GM19240 (cell line): ENCODE results near the gene NMRAL1.

Experiments
- DNase-seq: peaks from one replicate; pipeline ENCODE4 v3.0.0; 2011; ENCODE audit warnings: low spot score; ENCODE audit not compliant: insufficient read length

NMRAL1 gene

GRCh38 chr16:4467916-4468315 lies 6.5 kb downstream of the NMRAL1 start:
- DNase-seq, result no peak

DNA sequence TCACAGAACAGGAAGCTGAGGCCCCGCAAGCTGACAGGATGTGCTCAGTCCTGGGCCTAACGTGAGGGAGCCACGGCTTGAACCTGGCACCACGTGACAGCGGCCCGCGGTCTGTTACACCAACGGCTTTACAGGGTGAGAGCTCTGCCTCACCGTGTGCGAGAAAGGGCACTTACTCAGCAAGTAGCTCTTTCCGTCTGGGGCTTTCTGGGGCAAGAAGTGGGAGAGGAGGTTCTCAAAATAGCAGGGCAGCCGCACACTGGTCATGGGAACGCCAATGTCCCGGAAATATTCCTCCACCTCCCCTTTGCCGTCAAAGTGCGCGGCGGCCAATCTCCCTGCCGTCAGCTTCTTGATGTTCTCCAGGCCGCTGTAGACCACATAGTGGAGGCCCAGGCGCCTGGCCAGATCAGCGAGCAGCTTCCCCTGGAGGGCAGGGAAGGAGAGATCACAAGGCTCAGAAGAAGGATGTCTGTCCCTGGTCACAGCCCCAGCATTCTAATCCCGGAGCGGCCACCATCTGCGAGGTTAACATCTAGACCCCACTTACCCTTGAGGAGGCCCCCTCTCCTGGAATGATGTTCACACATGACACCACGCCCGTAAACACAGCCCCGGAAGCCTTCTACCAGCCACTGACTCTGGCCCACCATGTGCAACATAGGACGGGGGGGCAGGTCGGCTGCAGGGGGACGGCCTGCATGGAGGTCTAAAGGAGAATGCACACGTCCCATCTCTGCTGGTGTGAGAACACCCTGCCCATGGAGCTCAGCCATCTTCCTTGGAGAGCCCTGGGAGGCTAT lies 8.2 kb downstream of the NMRAL1 start:
- DNase-seq, result no peak

GRCh38 chr16:4463522-4464163 lies 10.8 kb downstream of the NMRAL1 start:
- DNase-seq, result no peak

- no peak for DNase-seq
Measured at GRCh38 chr16:4461250-4462085, 13.0 kb downstream of the NMRAL1 start.

GRCh38 chr16:4460936-4461249 lies 13.5 kb downstream of the NMRAL1 start:
- no peak for DNase-seq

GRCh38 chr16:4455951-4456350 lies 18.5 kb downstream of the NMRAL1 start:
- no peak for DNase-seq

- DNase-seq, result no peak
Measured at GRCh38 chr16:4455081-4455480, 19.3 kb downstream of the NMRAL1 start.

DNA sequence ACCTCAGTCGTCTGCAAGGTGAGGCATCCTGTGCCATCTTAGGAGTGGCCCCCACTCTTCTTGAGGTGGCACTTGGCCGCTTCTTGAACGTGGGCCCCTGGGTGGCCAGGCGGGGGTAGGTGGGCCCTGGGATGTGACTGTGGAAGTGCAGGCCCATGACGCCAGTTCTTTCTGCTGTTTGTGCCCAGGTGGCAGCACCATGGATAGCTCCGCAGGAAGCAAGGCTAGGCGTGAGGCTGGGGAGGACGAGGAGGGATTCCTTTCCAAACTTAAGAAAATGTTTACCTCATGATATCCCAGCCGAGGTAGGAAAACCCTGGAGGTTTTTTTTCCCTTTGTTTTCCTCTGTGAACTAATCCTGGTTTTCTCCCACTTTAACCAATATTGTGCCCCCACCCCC lies 19.8 kb downstream of the NMRAL1 start:
- no peak for DNase-seq

- DNase-seq, result no peak
Measured at GRCh38 chr16:4452674-4453073, 21.8 kb downstream of the NMRAL1 start.

DNA sequence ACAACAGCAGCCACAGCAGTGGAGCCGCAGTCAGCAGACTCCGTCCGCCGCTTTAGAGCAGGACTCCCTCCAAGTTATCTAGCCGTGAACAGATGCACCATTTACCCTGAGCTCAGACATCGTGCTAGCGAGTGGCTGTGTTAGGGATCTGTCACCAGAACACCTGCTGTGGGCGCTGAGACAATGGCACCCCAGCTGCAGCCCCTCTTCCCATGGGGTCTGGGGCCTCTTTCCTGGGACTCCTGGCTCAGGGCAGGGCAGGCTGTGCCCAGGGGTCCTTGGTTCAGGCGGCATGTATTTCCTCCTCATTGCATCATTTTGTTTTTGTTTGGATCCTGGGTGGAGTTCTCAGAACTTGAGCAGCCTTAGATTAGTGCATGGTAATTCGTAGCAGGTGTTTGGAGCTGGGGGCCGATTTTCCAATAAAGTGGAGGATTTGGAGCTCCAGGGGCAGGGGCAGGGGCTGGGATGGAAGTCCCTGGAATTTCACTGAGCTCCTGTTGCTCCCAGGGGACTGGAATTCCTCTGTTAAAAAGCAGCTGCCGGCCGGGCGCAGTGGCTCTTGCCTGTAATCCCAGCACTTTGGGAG lies 23.4 kb downstream of the NMRAL1 start:
- no peak for DNase-seq

DNA sequence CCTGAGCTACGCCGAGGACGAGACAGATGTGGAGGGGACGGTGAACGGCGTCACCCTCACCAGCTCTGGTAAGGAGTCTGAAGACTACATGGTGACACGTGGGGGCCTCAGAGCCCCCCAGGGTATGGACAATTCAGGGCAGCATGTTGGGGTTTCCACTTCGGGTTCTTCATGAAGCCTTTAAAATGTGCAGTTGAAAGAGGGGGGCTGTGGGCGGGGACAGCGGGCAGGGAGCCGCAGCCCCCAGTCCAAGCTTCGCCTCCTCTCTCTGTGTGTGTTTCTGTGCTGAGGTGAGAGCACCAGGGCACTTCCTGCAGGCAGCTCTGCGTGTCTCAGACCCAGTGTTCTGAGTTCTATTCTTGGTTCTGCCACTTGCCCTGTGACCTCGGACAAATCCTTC lies 24.0 kb downstream of the NMRAL1 start:
- DNase-seq, result no peak

- no peak for DNase-seq
Measured at GRCh38 chr16:4443986-4444385, 30.4 kb downstream of the NMRAL1 start.

DNA sequence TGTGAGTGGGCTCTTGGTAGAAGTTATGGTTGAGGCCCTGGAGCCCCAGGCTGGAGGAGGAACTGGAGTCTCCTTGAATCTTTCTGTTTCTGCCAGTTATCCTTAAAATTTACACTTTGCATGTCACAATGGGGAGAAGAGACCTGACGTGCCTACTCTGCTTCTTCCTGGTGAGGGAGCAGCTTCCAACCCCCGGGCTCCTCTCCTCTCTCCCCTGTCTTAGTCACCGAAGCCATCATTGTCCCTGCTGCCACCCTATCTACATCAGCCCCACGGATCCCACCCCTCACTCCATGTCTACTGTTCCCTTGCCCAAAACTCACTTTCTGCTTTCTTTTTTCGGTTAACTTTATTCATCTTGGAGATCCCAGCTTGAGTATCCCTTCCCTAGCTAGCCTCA lies 31.2 kb downstream of the NMRAL1 start:
- DNase-seq, result no peak

DNA sequence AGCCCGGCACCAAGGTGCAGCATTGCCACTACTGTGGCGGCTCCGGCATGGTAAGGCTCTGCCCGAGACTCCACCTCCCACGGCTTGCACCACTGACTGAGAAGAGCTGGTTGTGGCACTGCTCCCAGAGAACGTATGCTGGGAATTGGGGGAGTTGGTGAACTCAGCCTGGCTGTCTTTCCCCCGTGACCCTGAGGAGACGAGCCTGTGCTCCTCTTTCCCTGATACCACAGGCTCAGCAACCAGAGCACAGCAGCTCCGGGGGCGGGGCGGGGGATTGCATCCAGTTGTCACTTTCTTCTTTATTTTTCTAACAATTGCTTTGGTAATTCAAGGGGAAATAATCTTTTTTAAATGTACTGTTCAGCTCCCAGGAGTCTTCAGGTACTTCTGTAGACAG lies 32.1 kb downstream of the NMRAL1 start:
- no peak for DNase-seq

DNA sequence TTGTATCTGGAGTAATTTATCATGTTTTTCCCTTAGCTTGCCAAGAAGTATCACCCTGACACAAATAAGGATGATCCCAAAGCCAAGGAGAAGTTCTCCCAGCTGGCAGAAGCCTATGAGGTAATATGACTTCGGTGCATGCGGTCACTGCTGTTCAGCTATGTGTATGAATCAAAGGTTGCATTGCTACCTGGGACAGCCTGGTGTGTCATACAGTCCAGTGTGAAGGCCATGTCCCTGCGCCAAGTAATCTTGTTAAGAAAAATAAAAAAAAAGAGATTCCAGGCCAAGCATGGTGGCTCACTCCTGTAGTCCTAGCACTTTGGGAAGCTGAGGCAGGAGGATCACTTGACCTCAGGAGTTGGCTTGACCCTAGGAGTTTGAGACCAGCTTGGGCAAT lies 37.1 kb downstream of the NMRAL1 start:
- no peak for DNase-seq

GRCh38 chr16:4435337-4436067 lies 38.9 kb downstream of the NMRAL1 start:
- DNase-seq, result no peak

DNA sequence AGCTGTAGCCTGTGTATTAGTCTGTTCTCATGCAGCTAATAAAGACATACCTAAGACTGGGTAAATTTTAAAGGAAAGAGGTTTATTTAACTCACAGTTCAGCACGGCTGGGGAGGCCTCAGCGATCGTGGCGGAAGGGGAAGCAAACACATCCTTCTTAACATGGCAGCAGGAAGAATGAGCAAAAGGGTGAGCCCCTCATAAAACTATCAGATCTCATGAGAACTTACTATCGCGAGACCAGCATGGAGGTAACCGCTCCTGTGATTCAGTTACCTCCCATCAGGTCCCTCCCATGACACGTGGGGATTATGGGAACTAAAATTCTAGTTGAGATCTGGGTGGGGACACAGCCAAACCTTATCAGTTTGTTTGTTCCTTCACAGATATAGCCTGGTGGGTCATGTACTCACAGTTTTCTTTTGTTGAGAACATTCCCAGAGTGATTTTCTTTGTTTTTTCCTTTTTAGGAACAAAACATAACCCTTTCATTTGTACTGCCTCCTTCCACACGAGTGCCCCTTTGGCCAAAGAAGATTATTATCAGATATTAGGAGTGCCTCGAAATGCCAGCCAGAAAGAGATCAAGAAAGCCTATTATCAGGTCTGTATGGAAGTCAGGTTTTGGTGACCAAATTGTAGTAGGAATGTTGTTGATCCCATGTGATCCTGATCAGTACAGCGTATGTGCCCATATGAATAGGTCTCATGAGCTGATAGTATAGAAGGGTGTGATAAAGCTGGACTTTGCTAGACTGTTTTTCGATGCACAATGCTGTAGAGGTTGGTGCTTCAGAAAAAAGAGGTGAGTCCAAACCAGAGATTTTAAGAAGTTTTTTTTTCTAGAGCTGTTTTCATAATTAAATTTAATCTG lies 40.3 kb downstream of the NMRAL1 start:
- no peak for DNase-seq

- no peak for DNase-seq
Measured at GRCh38 chr16:4433228-4433627, 41.2 kb downstream of the NMRAL1 start.

DNA sequence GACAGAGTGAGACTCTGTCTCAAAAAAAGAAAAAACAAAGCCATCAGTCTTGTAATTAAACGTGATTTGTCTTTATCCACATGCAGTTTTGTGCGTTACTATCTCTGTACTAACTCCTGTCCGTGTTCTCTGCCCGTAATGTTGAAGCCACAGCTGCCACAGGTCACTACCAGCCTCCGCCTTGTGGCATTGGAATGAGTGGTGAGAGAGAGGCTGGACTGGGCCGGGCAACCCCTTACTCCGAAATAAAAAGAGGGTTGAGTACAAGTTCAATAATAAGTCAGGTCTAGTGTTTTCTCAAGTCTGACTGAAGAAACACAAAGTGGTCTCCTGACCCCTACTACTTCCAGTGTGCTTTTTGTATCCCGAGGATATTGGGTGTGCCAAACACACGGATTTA lies 43.4 kb downstream of the NMRAL1 start:
- no peak for DNase-seq

DNA sequence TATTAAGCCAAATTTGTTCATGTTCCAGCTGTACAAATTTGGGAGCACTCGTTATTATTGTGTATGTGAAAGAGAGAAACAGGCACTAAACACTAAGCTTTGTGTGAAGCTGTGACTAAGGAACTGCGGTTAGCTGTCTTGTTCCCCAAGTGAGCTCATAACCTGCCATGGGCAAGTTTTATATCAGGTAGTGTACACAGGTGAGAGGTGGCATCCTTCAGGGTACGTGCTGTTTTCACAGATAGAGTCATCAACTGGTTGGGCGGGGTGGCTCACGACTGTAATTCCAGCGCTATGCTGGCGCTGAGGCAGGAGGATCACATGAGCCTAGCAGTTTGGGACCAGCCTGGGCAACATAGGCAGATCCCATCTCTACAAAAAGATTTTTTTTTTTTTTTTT lies 45.9 kb downstream of the NMRAL1 start:
- no peak for DNase-seq
